GM21528 (cell line): ENCODE measurements around the gene LIPE.

Source experiments
- ATAC-seq: cut with Tn5 transposase; IDR thresholded peaks from one replicate; pipeline ENCODE4 v1.9.1; 2021; ENCODE audit warnings: mild to moderate bottlenecking, moderate library complexity; ENCODE audit not compliant: unreplicated experiment, low FRiP score

LIPE gene

GRCh38 chr19:42421101-42421500, 6.1 kb downstream of the LIPE start:
- no peak for ATAC-seq

GRCh38 chr19:42420055-42420544, 7.1 kb downstream of the LIPE start:
- no peak for ATAC-seq

- no peak for ATAC-seq
These were observed 7.9 kb downstream of the LIPE start for GRCh38 chr19:42419309-42419708.

- ATAC-seq: no peak
These were observed 14.5 kb downstream of the LIPE start for GRCh38 chr19:42412661-42413076.

- no peak for ATAC-seq
These were observed 15.0 kb downstream of the LIPE start for GRCh38 chr19:42412227-42412626.

- no peak for ATAC-seq
These were observed 15.5 kb downstream of the LIPE start for GRCh38 chr19:42411581-42412178.

GRCh38 chr19:42410371-42410770, 16.8 kb downstream of the LIPE start:
- ATAC-seq: no peak

GRCh38 chr19:42409477-42409876, 17.7 kb downstream of the LIPE start:
- no peak for ATAC-seq

GRCh38 chr19:42407816-42408175, 19.4 kb downstream of the LIPE start:
- ATAC-seq: no peak

- no peak for ATAC-seq
These were observed 19.9 kb downstream of the LIPE start for GRCh38 chr19:42407085-42407815.

GRCh38 chr19:42406111-42406510, 21.1 kb downstream of the LIPE start:
- no peak for ATAC-seq

- no peak for ATAC-seq
These were observed 23.6 kb downstream of the LIPE start for GRCh38 chr19:42403586-42403985.

- ATAC-seq: no peak
These were observed 24.6 kb downstream of the LIPE start for GRCh38 chr19:42402376-42403116.

GRCh38 chr19:42401365-42402303, 25.6 kb downstream of the LIPE start:
- ATAC-seq: no peak

- no peak for ATAC-seq
These were observed 26.8 kb downstream of the LIPE start for GRCh38 chr19:42400404-42400803.

GRCh38 chr19:42397263-42398166, 29.7 kb downstream of the LIPE start:
- no peak for ATAC-seq

GRCh38 chr19:42396381-42397262, 30.6 kb downstream of the LIPE start:
- ATAC-seq: peak; percentile 94

- ATAC-seq: no peak
These were observed 32.4 kb downstream of the LIPE start for GRCh38 chr19:42394751-42395150.
